ENCODE results near the gene ST7. TPM values are rescaled to one million over a fixed set of nuclear protein-coding genes. Genes with fewer than 3 reads are reported as not detected.
A peak's percentile ranks its signal among the peaks of the same experiment; 100 is the strongest.

ST7 gene
- total RNA-seq, 1 experiment from 2014 or later = 20.8 TPM

- peak; percentile 81 for DNase-seq (ENCODE audit: low read depth)
These were observed 55.7 kb downstream of the ST7 start for GRCh38 chr7:117008886-117009531.

GRCh38 chr7:117009705-117010361 lies 56.5 kb downstream of the ST7 start:
- DNase-seq (ENCODE audit: low read depth) = no peak

GRCh38 chr7:117010375-117011133 lies 57.3 kb downstream of the ST7 start:
- no peak for DNase-seq (ENCODE audit: low read depth)

GRCh38 chr7:117011419-117012260 lies 58.3 kb downstream of the ST7 start:
- DNase-seq (ENCODE audit: low read depth) = no peak

- DNase-seq (ENCODE audit: low read depth) = no peak
These were observed 59.0 kb downstream of the ST7 start for GRCh38 chr7:117012284-117012683.

- peak; percentile 54 for DNase-seq (ENCODE audit: low read depth)
These were observed 59.4 kb downstream of the ST7 start for GRCh38 chr7:117012696-117013095.

- DNase-seq (ENCODE audit: low read depth) = no peak
These were observed 60.9 kb downstream of the ST7 start for GRCh38 chr7:117014099-117014656.

GRCh38 chr7:117014673-117015133 lies 61.4 kb downstream of the ST7 start:
- no peak for DNase-seq (ENCODE audit: low read depth)

- DNase-seq (ENCODE audit: low read depth) = no peak
These were observed 62.2 kb downstream of the ST7 start for GRCh38 chr7:117015258-117016184.

GRCh38 chr7:117017017-117017451 lies 63.7 kb downstream of the ST7 start:
- no peak for DNase-seq (ENCODE audit: low read depth)

GRCh38 chr7:117017702-117018266 lies 64.5 kb downstream of the ST7 start:
- no peak for DNase-seq (ENCODE audit: low read depth)

GRCh38 chr7:117018713-117019112 lies 65.4 kb downstream of the ST7 start:
- DNase-seq (ENCODE audit: low read depth) = no peak

GRCh38 chr7:117019287-117019686 lies 66.0 kb downstream of the ST7 start:
- no peak for DNase-seq (ENCODE audit: low read depth)

- peak; percentile 58 for DNase-seq (ENCODE audit: low read depth)
These were observed 66.7 kb downstream of the ST7 start for GRCh38 chr7:117019786-117020590.

- no peak for DNase-seq (ENCODE audit: low read depth)
These were observed 67.3 kb downstream of the ST7 start for GRCh38 chr7:117020591-117020973.

GRCh38 chr7:117021366-117021765 lies 68.1 kb downstream of the ST7 start:
- no peak for DNase-seq (ENCODE audit: low read depth)

- DNase-seq (ENCODE audit: low read depth) = no peak
These were observed 68.7 kb downstream of the ST7 start for GRCh38 chr7:117021986-117022385.

GRCh38 chr7:117023325-117023854 lies 70.1 kb downstream of the ST7 start:
- DNase-seq (ENCODE audit: low read depth) = no peak

- DNase-seq (ENCODE audit: low read depth) = no peak
These were observed 71.5 kb downstream of the ST7 start for GRCh38 chr7:117024811-117025210.
